Right lobe of liver (tissue), 4 donors: ENCODE data around the gene TIMM23B.
"Not testable (repeated sequence)": the region's sequence is repeated elsewhere in the genome, so short reads cannot be mapped to it uniquely, and the experiment has no call there.

Source experiments
- CTCF ChIP-seq, 4 donors: fragments of 200-600 bp in 3 of 4; fragments of 450-650 bp in 1 of 4; IDR thresholded peaks; one replicate each; pipeline versions ENCODE4 v1.5.1 to v1.8.0; 2016 to 2022; ENCODE audit warnings: antibody characterized with exemption in 4 of 4, mild to moderate bottlenecking in 2 of 4
- POLR2A ChIP-seq: fragments of 450-650 bp; IDR thresholded peaks from one replicate; pipeline ENCODE4 v1.6.1; 2017; ENCODE audit warnings: antibody characterized with exemption, mild to moderate bottlenecking
- donor health status: DM: no; HTN: no; CAD: no.
- donor health status: DM: no; HTN: no; CAD: no.
- donor health status: DM: no; HTN: yes; CAD: no.

- TF ChIP-seq CTCF (IDR thresholded peaks at IDR 0.05); POLR2A: not testable (repeated sequence)
Observed at GRCh38 chr10:49943607-49944006, 1.8 kb downstream of the TIMM23B start.
